H1 (cell line): ENCODE results near the gene MEX3C. TPM values are rescaled to one million over a fixed set of nuclear protein-coding genes. Genes with fewer than 3 reads are reported as not detected.

ENCODE experiments used
- CTCF ChIA-PET: fragments of 300-600 bp; sonication (Branson Sonifier 250); formaldehyde crosslinking; loops from one replicate; lab custom pipeline; 2021; ENCODE audit not compliant: partially characterized antibody; lab: Charles Lee
- POLR2A ChIA-PET: fragments of 300-600 bp; sonication (Branson Sonifier 250); formaldehyde crosslinking; loops from one replicate; lab custom pipeline; 2021; ENCODE audit warnings: inconsistent platforms; ENCODE audit not compliant: partially characterized antibody; lab: Charles Lee
- DNase-seq, 2 experiments: peaks; one replicate each; pipeline versions ENCODE4 v3.0.0 to v3.0.0-alpha.2; 2010 to 2022; ENCODE audit warnings: low spot score in 2 of 2, low read depth in 1 of 2, mixed read lengths in 1 of 2
- FAIRE-seq: peaks from 2 replicates; lab custom pipeline; 2011; peaks lifted over from hg19 to GRCh38; lab: Jason Lieb, UNC
- H2AFZ ChIP-seq: 2 replicates; pipeline ENCODE4 v1.8.1; 2012; ENCODE audit warnings: low read length, inconsistent platforms
- H2AK5ac ChIP-seq: 2 replicates; pipeline ENCODE4 v1.6.1; 2013; ENCODE audit warnings: low read depth, low read length
- H2BK120ac ChIP-seq: replicated peaks from 2 replicates; pipeline ENCODE3; 2013; ENCODE audit warnings: low read depth, low read length, inconsistent platforms
- H2BK12ac ChIP-seq: 2 replicates; pipeline ENCODE4 v1.6.1; 2013; ENCODE audit warnings: low read depth, low read length
- H2BK15ac ChIP-seq: 2 replicates; pipeline ENCODE4 v1.6.1; 2013; ENCODE audit warnings: low read length
- H2BK20ac ChIP-seq: 2 replicates; pipeline ENCODE4 v1.6.1; 2013; ENCODE audit warnings: low read length
- H2BK5ac ChIP-seq: 2 replicates; pipeline ENCODE4 v1.6.1; 2013; ENCODE audit warnings: low read depth, low read length
- H3K14ac ChIP-seq: 2 replicates; pipeline ENCODE4 v1.6.1; 2013; ENCODE audit warnings: inconsistent platforms; ENCODE audit not compliant: insufficient read length
- H3K18ac ChIP-seq: 2 replicates; pipeline ENCODE4 v1.6.1; 2013; ENCODE audit warnings: low read length; ENCODE audit errors: extremely low read depth
- H3K23ac ChIP-seq: 2 replicates; pipeline ENCODE4 v1.6.1; 2013; ENCODE audit warnings: inconsistent platforms; ENCODE audit not compliant: insufficient read length
- H3K23me2 ChIP-seq: 2 replicates; pipeline ENCODE4 v1.6.1; 2013; ENCODE audit warnings: low read depth, low read length
- H3K27ac ChIP-seq: 2 replicates; pipeline ENCODE4 v1.6.1; 2011; ENCODE audit warnings: low read depth, low read length, inconsistent platforms
- H3K27me3 ChIP-seq, 4 experiments: replicated peaks in 1 of 4; 1 replicate in 1 of 4; 2 replicates in 3 of 4; pipeline versions ENCODE4 v1.6.1 to v1.8.1; 2011 to 2013; ENCODE audit warnings: low read length in 3 of 4, mild to moderate bottlenecking in 3 of 4, inconsistent platforms in 2 of 4, mixed read lengths in 2 of 4, moderate library complexity in 1 of 4; ENCODE audit not compliant: control insufficient read depth in 3 of 4, insufficient read depth in 3 of 4; ENCODE audit errors: extremely low read depth in 1 of 4
- H3K36me3 ChIP-seq, 4 experiments: 2 replicates each; pipeline versions ENCODE4 v1.6.1 to v1.8.1; 2011 to 2013; ENCODE audit warnings: mild to moderate bottlenecking in 4 of 4, low read length in 3 of 4, moderate library complexity in 2 of 4, control low read depth in 1 of 4, inconsistent platforms in 1 of 4; ENCODE audit not compliant: insufficient read depth in 4 of 4, control insufficient read depth in 2 of 4
- H3K4ac ChIP-seq: replicated peaks from 2 replicates; pipeline ENCODE3; 2013; ENCODE audit warnings: low read length, low read depth, mixed read lengths, inconsistent platforms; ENCODE audit not compliant: insufficient read length
- H3K4me1 ChIP-seq, 4 experiments: replicated peaks in 1 of 4; 1 replicate in 1 of 4; 2 replicates in 3 of 4; pipeline versions ENCODE4 v1.6.1 to v1.8.1; 2011 to 2013; ENCODE audit warnings: low read length in 3 of 4, inconsistent platforms in 2 of 4, mixed read lengths in 1 of 4; ENCODE audit not compliant: insufficient read depth in 4 of 4, control insufficient read depth in 3 of 4
- H3K4me2 ChIP-seq, 2 experiments: 2 replicates each; pipeline versions ENCODE4 v1.6.1 to v1.8.1; 2011 to 2013; ENCODE audit warnings: low read depth in 2 of 2, low read length in 2 of 2, control low read depth in 1 of 2, inconsistent platforms in 1 of 2, mild to moderate bottlenecking in 1 of 2; ENCODE audit not compliant: insufficient read depth in 1 of 2
- H3K4me3 ChIP-seq, 4 experiments: fragments of 200-600, 300-600 bp in 1 of 4; sonication (generic), shearing (Covaris generic), sonication (Bioruptor Twin) in 1 of 4; 2 replicates each; pipeline versions ENCODE4 v1.5.1 to v1.8.1; 2011 to 2016; ENCODE audit warnings: low read length in 4 of 4, low read depth in 3 of 4, control low read depth in 2 of 4, inconsistent platforms in 2 of 4, mild to moderate bottlenecking in 2 of 4, mixed read lengths in 1 of 4, moderate library complexity in 1 of 4; ENCODE audit not compliant: insufficient read depth in 2 of 4; ENCODE audit errors: extremely low read depth in 1 of 4
- H3K56ac ChIP-seq: replicated peaks from 2 replicates; pipeline ENCODE3; 2013; ENCODE audit warnings: low read depth, mild to moderate bottlenecking, mixed read lengths, low read length, inconsistent platforms; ENCODE audit not compliant: insufficient read length
- H3K79me1 ChIP-seq: 2 replicates; pipeline ENCODE4 v1.6.1; 2013; ENCODE audit warnings: low read depth, low read length, control low read depth
- H3K79me2 ChIP-seq, 2 experiments: 2 replicates each; pipeline versions ENCODE4 v1.6.1 to v1.8.1; 2012 to 2013; ENCODE audit warnings: low read length in 2 of 2, mild to moderate bottlenecking in 2 of 2, inconsistent platforms in 1 of 2; ENCODE audit not compliant: insufficient read depth in 2 of 2, control insufficient read depth in 1 of 2
- H3K9ac ChIP-seq, 4 experiments: replicated peaks in 1 of 4; 1 replicate in 1 of 4; 2 replicates in 3 of 4; pipeline versions ENCODE4 v1.6.1 to v1.8.1; 2011 to 2013; ENCODE audit warnings: low read depth in 3 of 4, low read length in 3 of 4, control low read depth in 2 of 4, mild to moderate bottlenecking in 2 of 4, moderate library complexity in 2 of 4, inconsistent platforms in 1 of 4; ENCODE audit errors: extremely low read depth in 1 of 4
- H3K9me3 ChIP-seq, 2 experiments: 2 replicates each; pipeline versions ENCODE4 v1.6.1 to v1.8.1; 2012 to 2013; ENCODE audit warnings: mild to moderate bottlenecking in 2 of 2, moderate library complexity in 2 of 2, control low read depth in 1 of 2, inconsistent platforms in 1 of 2, low read depth in 1 of 2, low read length in 1 of 2, mixed read lengths in 1 of 2; ENCODE audit not compliant: insufficient read depth in 2 of 2
- H4K20me1 ChIP-seq, 2 experiments: replicated peaks in 1 of 2; 2 replicates each; pipeline versions ENCODE3 to v1.8.1; 2011 to 2013; ENCODE audit warnings: inconsistent platforms in 2 of 2, low read length in 2 of 2, mild to moderate bottlenecking in 1 of 2; ENCODE audit not compliant: insufficient read depth in 2 of 2, control insufficient read depth in 1 of 2
- H4K5ac ChIP-seq: 2 replicates; pipeline ENCODE4 v1.6.1; 2013; ENCODE audit warnings: low read length, low read depth, mixed read lengths, inconsistent platforms; ENCODE audit not compliant: insufficient read length
- H4K8ac ChIP-seq: 2 replicates; pipeline ENCODE4 v1.8.0; 2013; ENCODE audit warnings: mild to moderate bottlenecking, moderate library complexity, low read length, inconsistent platforms; ENCODE audit not compliant: insufficient read depth; ENCODE audit errors: extremely low read depth
- H4K91ac ChIP-seq: replicated peaks from 2 replicates; pipeline ENCODE3; 2013; ENCODE audit warnings: low read length, mixed read lengths, inconsistent platforms; ENCODE audit not compliant: insufficient read length
- CREB1 ChIP-seq: IDR thresholded peaks from 2 replicates; pipeline ENCODE4 v1.6.1; 2012; ENCODE audit warnings: inconsistent platforms
- CTCF ChIP-seq, 3 experiments: IDR thresholded peaks; 1 replicate in 2 of 3; 2 replicates in 1 of 3; pipeline versions ENCODE4 v1.5.1 to v1.6.1; 2011; ENCODE audit warnings: low read length in 3 of 3, mild to moderate bottlenecking in 3 of 3, inconsistent platforms in 2 of 3, low read depth in 1 of 3, moderate library complexity in 1 of 3; ENCODE audit not compliant: insufficient read depth in 1 of 3; ENCODE audit errors: control extremely low read depth in 1 of 3
- EGR1 ChIP-seq: IDR thresholded peaks from 2 replicates; pipeline ENCODE4 v1.6.1; 2011; ENCODE audit warnings: low read depth, low read length, borderline replicate concordance
- EZH2 ChIP-seq: fragments of 200-600 bp; sonication (generic); IDR thresholded peaks from 2 replicates; pipeline ENCODE4 v1.7.1; 2012; ENCODE audit warnings: low read depth, mild to moderate bottlenecking, moderate library complexity, low read length, inconsistent platforms; ENCODE audit not compliant: severe bottlenecking
- FOSL1 ChIP-seq: IDR thresholded peaks from 2 replicates; pipeline ENCODE4 v1.6.1; 2011; ENCODE audit warnings: mild to moderate bottlenecking, low read depth, low read length, moderate library complexity; ENCODE audit not compliant: insufficient read depth
- HDAC2 ChIP-seq, 2 experiments: fragments of 300-600 bp in 1 of 2; sonication (generic) in 1 of 2; IDR thresholded peaks; 2 replicates each; pipeline ENCODE4 v1.6.1; 2011 to 2012; ENCODE audit warnings: low read depth in 2 of 2, low read length in 2 of 2, mild to moderate bottlenecking in 2 of 2, moderate library complexity in 2 of 2, borderline replicate concordance in 1 of 2, inconsistent platforms in 1 of 2
- KDM5A ChIP-seq: fragments of 200-600 bp; IDR thresholded peaks from 2 replicates; pipeline ENCODE4 v1.7.1; 2012; ENCODE audit warnings: mild to moderate bottlenecking, low read length, inconsistent platforms, mixed read lengths
- MAFK ChIP-seq: IDR thresholded peaks from 2 replicates; pipeline ENCODE4 v1.6.1; 2012; ENCODE audit warnings: low read depth, mild to moderate bottlenecking, improper control_type of control experiment, low read length
- POU5F1 ChIP-seq: IDR thresholded peaks from 2 replicates; pipeline ENCODE4 v1.6.1; 2011; ENCODE audit warnings: low read depth, mild to moderate bottlenecking, low read length, moderate library complexity
- RFX5 ChIP-seq: IDR thresholded peaks from 2 replicates; pipeline ENCODE4 v1.6.1; 2011; ENCODE audit warnings: low read depth, low read length, improper control_type of control experiment, borderline replicate concordance
- RXRA ChIP-seq: IDR thresholded peaks from 2 replicates; pipeline ENCODE4 v1.6.1; 2011; ENCODE audit warnings: low read depth, mild to moderate bottlenecking, low read length, moderate library complexity; ENCODE audit not compliant: insufficient read depth
- SP2 ChIP-seq: IDR thresholded peaks from 2 replicates; pipeline ENCODE4 v1.6.1; 2012; ENCODE audit warnings: mild to moderate bottlenecking, low read length, inconsistent platforms
- WGBS, 2 experiments: shearing (Covaris generic) in 1 of 2; methylation state at CpG; one replicate each; pipeline versions ENCODE4 v1.1.6 to v1.1.7; 2013 to 2015; ENCODE audit warnings: low lambda C conversion rate in 2 of 2, mixed read lengths in 2 of 2, inconsistent platforms in 1 of 2, low coverage in 1 of 2, missing lambda C conversion rate in 1 of 2; ENCODE audit not compliant: insufficient replicate concordance in 2 of 2, insufficient coverage in 1 of 2, insufficient read length in 1 of 2; ENCODE audit errors: extremely low coverage in 1 of 2, missing lambda C conversion rate in 1 of 2; 5-methylcytosine and 5-hydroxymethylcytosine counted together
- polyA plus RNA-seq, 7 experiments: library from polyadenylated mRNA; depleted of rRNA in 3 of 7; stranded (reverse) in 5 of 7; unstranded in 2 of 7; fragments of >200 nt in 5 of 7; fragments of 200-250 nt in 2 of 7; gene quantifications; 1 replicate in 5 of 7; 2 replicates in 1 of 7; 4 replicates in 1 of 7; pipeline versions ENCODE4 v1.2.1 to v1.2.3, GENCODE V29; 2011 to 2013; ENCODE audit warnings: missing spikeins in 2 of 7, mixed read lengths in 2 of 7
- total RNA-seq: library from RNA; stranded (reverse); fragmentation: NEBNext Ultra II Directional; extraction: Animal tissue kit (Norgen Biotek cat#: 25700); gene quantifications from 2 replicates; pipeline ENCODE4 v1.2.1, GENCODE V29; 2021

Gene MEX3C
- total and polyA plus RNA-seq, 2 of the 8 experiments (the other 6 are each of a cell fraction or from before 2014, with no cell fraction given), result 48.2 to 103 TPM

GRCh38 chr18:51212606-51213005 is 15.1 kb upstream of the MEX3C start:
- H2BK120ac ChIP-seq, result no peak overlapping the region
- no peaks in the 10 kb centered on the region for H3K36me3 ChIP-seq
- H3K79me2 ChIP-seq, result no peaks in the 10 kb centered on the region
- POLR2A ChIA-PET, result interaction anchor here (0.6 to 0.8 kb wide), 2 partner anchors 14 to 16 kb away, joined by 3 read pairs; no protein-coding TSS in a partner anchor
- no peaks in the 10 kb centered on the region; a peak in 1 of 7 replicates for H3K4me1 ChIP-seq
- no peak overlapping the region for H2AK5ac ChIP-seq
- H2BK20ac ChIP-seq, result no peak overlapping the region
- H3K23ac ChIP-seq, result no peak overlapping the region
- no peak overlapping the region for H2BK15ac ChIP-seq
- H4K91ac ChIP-seq, result no peak overlapping the region
- no peak for DNase-seq
- H3K4ac ChIP-seq, result no peak overlapping the region
- H3K56ac ChIP-seq, result no peak overlapping the region
- H4K20me1 ChIP-seq, result no peaks in the 10 kb centered on the region
- no peak overlapping the region for H3K4me3 ChIP-seq
- no peak overlapping the region for H4K5ac ChIP-seq
- H4K8ac ChIP-seq, result no peak overlapping the region
- no peak overlapping the region for H3K18ac ChIP-seq
- no peak overlapping the region for H2AFZ ChIP-seq
- FAIRE-seq, result no peak
- 0 out of 2 replicates have a peak, but pooled peaks cover 2% of the 10 kb centered on the region for H3K23me2 ChIP-seq
- no peak overlapping the region for H3K4me2 ChIP-seq
- 90% methylated on average over 2 of the region's 2 CpGs; no CpG with 5 or more reads in 1 of the 2 experiments for WGBS, 2 experiments
- no peak overlapping the region for H2BK12ac ChIP-seq
- H3K9me3 ChIP-seq, result no peaks in the 10 kb centered on the region
- H3K14ac ChIP-seq, result no peak overlapping the region
- H2BK5ac ChIP-seq, result no peak overlapping the region
- H3K27me3 ChIP-seq, result no peaks in the 10 kb centered on the region
- H3K79me1 ChIP-seq, result no peaks in the 10 kb centered on the region
- H3K27ac ChIP-seq, result no peak overlapping the region
- H3K9ac ChIP-seq, result no peak overlapping the region
- CTCF ChIA-PET, result interaction anchor here (1.2 to 1.3 kb wide), 2 partner anchors 14 to 77 kb away, joined by 3 read pairs; no protein-coding TSS in a partner anchor
- TF ChIP-seq RXRA (no peak), MAFK (no peak), FOSL1 (no peak), EGR1 (no peak), CTCF (IDR thresholded peaks at IDR 0.05; ENCODE audit: control extremely low read depth in 1 of 3, insufficient read depth in 1 of 3, low read depth in 1 of 3, low read length in 3 of 3) (no peak), RFX5 (no peak), KDM5A (no peak), CREB1 (no peak), EZH2 (no peak), HDAC2 (IDR thresholded peaks at IDR 0.05; ENCODE audit: borderline replicate concordance in 1 of 2, low read depth in 2 of 2, low read length in 2 of 2) (no peak), POU5F1 (no peak), SP2 (no peak)
